Ishikawa (cell line): ENCODE results near the gene SRSF10.

ENCODE experiments used
- CEBPB ChIP-seq: IDR thresholded peaks from 2 replicates; pipeline ENCODE4 v1.6.1; 2012
- EGR1 ChIP-seq: IDR thresholded peaks from 2 replicates; pipeline ENCODE4 v1.6.1; 2012
- EP300 ChIP-seq: IDR thresholded peaks from 2 replicates; pipeline ENCODE4 v1.6.1; 2012; ENCODE audit warnings: borderline replicate concordance
- FOXM1 ChIP-seq: IDR thresholded peaks from 2 replicates; pipeline ENCODE4 v1.6.1; 2012; ENCODE audit warnings: low read depth, borderline replicate concordance
- MAX ChIP-seq: IDR thresholded peaks from 2 replicates; pipeline ENCODE4 v1.6.1; 2012
- RAD21 ChIP-seq: IDR thresholded peaks from 2 replicates; pipeline ENCODE4 v1.6.1; 2012; ENCODE audit warnings: low read depth
- REST ChIP-seq: IDR thresholded peaks from 2 replicates; pipeline ENCODE4 v1.6.1; 2012; ENCODE audit warnings: low read depth, mild to moderate bottlenecking
- TAF1 ChIP-seq: IDR thresholded peaks from 2 replicates; pipeline ENCODE4 v1.6.1; 2012; ENCODE audit warnings: low read depth, mild to moderate bottlenecking
- TCF12 ChIP-seq: IDR thresholded peaks from 2 replicates; pipeline ENCODE4 v1.6.1; 2012; ENCODE audit warnings: low read depth
- TEAD4 ChIP-seq: IDR thresholded peaks from 2 replicates; pipeline ENCODE4 v1.6.1; 2012
- USF1 ChIP-seq: IDR thresholded peaks from 2 replicates; pipeline ENCODE4 v1.6.1; 2012
- YY1 ChIP-seq: IDR thresholded peaks from 2 replicates; pipeline ENCODE4 v1.6.1; 2012; ENCODE audit warnings: low read depth
- ZBTB7A ChIP-seq: IDR thresholded peaks from 2 replicates; pipeline ENCODE4 v1.6.1; 2012; ENCODE audit warnings: low read depth

GRCh38 chr1:23923592-23924499, 56.3 kb downstream of the SRSF10 start:
- TF ChIP-seq EP300: no peak
- no peak for TF ChIP-seq ZBTB7A
- no peak for TF ChIP-seq FOXM1
- no peak for TF ChIP-seq MAX
- no peak for TF ChIP-seq TAF1
- TF ChIP-seq RAD21: no peak
- TF ChIP-seq REST: no peak
- no peak for TF ChIP-seq TCF12
- no peak for TF ChIP-seq YY1
- no peak for TF ChIP-seq USF1
- no peak for TF ChIP-seq EGR1
- no peak for TF ChIP-seq CEBPB
- TF ChIP-seq TEAD4: no peak
